Lower leg skin (tissue), 4 donors: ENCODE measurements around the gene NFX1. TPM values are rescaled to one million over a fixed set of nuclear protein-coding genes. Genes with fewer than 3 reads are reported as not detected.

Experiments
- DNase-seq, 2 donors: peaks; one replicate each; pipeline ENCODE4 v3.0.0-alpha.2; 2019; ENCODE audit warnings: low spot score in 2 of 2
- H3K4me3 ChIP-seq: fragments of 200-600 bp; sonication (generic); 2 replicates; pipeline ENCODE4 v1.5.1; 2017; ENCODE audit warnings: mild to moderate bottlenecking, low read depth; ENCODE audit not compliant: poor library complexity, severe bottlenecking
- POLR2A ChIP-seq, 2 donors: fragments of 450-650 bp; IDR thresholded peaks; one replicate each; pipeline ENCODE4 v1.6.1; 2016 to 2017; ENCODE audit warnings: antibody characterized with exemption in 2 of 2, mild to moderate bottlenecking in 1 of 2, moderate library complexity in 1 of 2
- WGBS, 2 donors: methylation state at CpG; one replicate each; pipeline ENCODE4 v1.1.5; 2018; 5-methylcytosine and 5-hydroxymethylcytosine counted together
- intact Hi-C: fragments of 100-400 bp; cut with DNase I; formaldehyde crosslinking; loops from one replicate; pipeline ENCODE4 v1.15.0; 2023; ENCODE audit warnings: low total_unique reads
- total RNA-seq, 4 donors: library from RNA; depleted of rRNA; stranded (reverse); fragments of >200 nt; gene quantifications; one replicate each; pipeline ENCODE4 v1.1.0, GENCODE V29; 2016
- TF ChIP-seq, protein P1 (sequence below), 3 donors: fragments of 450-650 bp; IDR thresholded peaks; one replicate each; pipeline ENCODE4 v1.5.1; 2016; ENCODE audit warnings: antibody characterized with exemption in 3 of 3, mild to moderate bottlenecking in 3 of 3, moderate library complexity in 2 of 3

Gene NFX1
- total RNA-seq, 4 donors from 2014 or later, result 39.3 to 53.6 (median 47.1) TPM

DNA sequence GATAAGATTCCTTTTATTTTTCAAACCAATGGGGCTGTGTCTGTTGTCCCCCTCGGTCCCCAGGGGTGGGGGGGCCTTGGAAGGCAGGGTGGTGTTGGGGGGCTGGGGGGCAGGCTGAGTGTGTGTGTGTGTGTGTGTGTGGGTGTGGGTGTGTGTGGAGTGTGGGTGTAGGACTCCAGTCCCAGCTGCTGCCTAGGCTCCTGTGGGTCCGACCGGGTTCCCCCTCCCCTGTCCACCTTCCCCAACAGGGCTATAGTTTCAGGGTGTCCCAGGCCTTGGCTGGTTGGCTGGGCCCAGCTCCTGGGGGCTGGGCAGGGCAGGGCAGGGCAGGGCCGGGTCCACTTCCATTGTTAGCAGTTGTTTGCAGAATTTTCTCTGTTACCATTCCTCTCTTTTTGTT, 2.1 kb upstream of the NFX1 start:
- TF ChIP-seq POLR2A (IDR thresholded peaks at IDR 0.05), result no peak
- TF ChIP-seq, protein P1, sequence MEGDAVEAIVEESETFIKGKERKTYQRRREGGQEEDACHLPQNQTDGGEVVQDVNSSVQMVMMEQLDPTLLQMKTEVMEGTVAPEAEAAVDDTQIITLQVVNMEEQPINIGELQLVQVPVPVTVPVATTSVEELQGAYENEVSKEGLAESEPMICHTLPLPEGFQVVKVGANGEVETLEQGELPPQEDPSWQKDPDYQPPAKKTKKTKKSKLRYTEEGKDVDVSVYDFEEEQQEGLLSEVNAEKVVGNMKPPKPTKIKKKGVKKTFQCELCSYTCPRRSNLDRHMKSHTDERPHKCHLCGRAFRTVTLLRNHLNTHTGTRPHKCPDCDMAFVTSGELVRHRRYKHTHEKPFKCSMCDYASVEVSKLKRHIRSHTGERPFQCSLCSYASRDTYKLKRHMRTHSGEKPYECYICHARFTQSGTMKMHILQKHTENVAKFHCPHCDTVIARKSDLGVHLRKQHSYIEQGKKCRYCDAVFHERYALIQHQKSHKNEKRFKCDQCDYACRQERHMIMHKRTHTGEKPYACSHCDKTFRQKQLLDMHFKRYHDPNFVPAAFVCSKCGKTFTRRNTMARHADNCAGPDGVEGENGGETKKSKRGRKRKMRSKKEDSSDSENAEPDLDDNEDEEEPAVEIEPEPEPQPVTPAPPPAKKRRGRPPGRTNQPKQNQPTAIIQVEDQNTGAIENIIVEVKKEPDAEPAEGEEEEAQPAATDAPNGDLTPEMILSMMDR (IDR thresholded peaks at IDR 0.05), result no peak
- WGBS, 2 donors, result 81% methylated on average over 4 of the region's 4 CpGs
- DNase-seq, result no peak
- no peak overlapping the region for H3K4me3 ChIP-seq
- intact Hi-C loops, result loop anchor here (10.0 kb wide), 1 partner anchor 177 kb away; no protein-coding TSS in a partner anchor

DNA sequence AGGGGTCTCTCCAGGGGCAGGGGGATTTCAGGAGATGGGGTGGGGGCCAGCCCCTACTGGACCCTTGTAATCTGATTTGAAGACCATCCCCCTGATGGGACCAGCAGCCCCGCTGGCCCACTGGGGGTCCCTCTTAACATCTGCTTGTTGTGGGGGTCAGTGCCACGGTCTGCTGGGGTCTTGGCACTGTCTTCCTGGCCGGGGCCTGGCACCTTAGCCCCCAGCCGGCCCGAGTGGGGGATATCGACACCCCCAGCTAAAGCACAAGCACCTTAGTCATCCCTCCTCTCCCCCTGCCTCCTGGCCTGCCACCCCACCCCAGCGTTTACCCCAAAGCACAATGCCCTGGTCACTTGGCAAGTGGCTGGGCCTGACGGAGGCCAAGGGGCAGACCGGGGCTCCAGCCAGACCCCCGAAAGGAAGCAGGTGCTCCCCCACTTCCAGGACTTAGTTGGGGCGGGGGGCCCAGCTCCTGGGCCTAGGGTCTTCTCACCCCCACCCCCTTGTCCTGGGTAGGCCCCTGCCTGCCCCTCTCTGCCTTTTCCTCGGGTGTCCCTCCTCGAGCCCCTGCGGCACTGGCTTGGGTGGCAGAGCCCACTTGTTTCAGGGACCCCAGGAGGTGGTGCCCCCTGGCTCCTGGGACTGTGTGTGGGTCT, 1.4 kb upstream of the NFX1 start:
- intact Hi-C loops, result loop anchor here (10.0 kb wide), 1 partner anchor 176 kb away; no protein-coding TSS in a partner anchor
- H3K4me3 ChIP-seq, result no peak overlapping the region
- TF ChIP-seq, protein P1 (IDR thresholded peaks at IDR 0.05), result no peak
- no peak for TF ChIP-seq POLR2A (IDR thresholded peaks at IDR 0.05)
- 70 to 82% methylated on average over 12 to 13 of the region's 14 CpGs for WGBS, 2 donors
- no peak for DNase-seq

DNA sequence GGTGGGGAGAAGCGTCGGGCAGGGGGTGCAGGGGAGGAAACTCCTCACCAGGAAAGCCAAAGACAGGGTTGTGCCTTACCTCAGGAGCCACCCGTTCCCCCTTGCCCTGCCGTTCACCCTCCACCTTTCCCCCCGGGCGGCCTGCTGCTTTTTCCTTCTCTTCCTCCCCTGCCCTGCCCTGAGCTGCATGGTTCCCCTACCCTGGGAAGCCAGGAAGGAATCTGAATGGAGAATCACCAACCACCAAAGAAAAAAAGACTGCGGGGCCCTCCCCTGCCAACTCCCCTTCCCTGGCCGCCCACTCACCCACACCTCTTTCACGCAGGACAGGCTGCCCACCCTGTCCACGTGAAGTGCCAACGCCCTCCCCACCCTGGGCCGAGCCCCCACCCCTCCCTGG, 820 bp upstream of the NFX1 start:
- peak; percentile 26 to 87 for DNase-seq
- intact Hi-C loops, result loop anchor here (10.0 kb wide), 1 partner anchor 175 kb away; no protein-coding TSS in a partner anchor
- no peak for TF ChIP-seq POLR2A (IDR thresholded peaks at IDR 0.05)
- TF ChIP-seq, protein P1 (IDR thresholded peaks at IDR 0.05), result no peak
- WGBS, 2 donors, result 3 to 9% methylated on average over 11 to 12 of the region's 12 CpGs
- no peak overlapping the region for H3K4me3 ChIP-seq

DNA sequence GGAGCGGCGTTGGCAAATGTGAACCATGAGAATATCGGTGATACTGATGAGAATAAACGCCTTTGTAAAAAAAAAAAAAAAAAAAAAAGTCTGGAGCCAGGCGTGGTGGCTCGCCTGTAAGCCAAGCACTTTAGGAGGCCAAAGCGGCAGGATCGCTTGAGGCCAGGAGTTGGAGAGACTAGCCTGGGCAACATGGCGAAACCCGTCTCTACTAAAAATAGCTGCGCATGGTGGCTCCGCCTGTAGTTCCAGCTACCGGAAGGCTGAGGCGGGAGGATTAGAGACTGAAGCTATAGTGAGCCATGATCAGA, 425 bp upstream of the NFX1 start:
- 0% methylated on average over 14 of the region's 14 CpGs for WGBS, 2 donors
- no peak for DNase-seq
- intact Hi-C loops, result loop anchor here (10.0 kb wide), 1 partner anchor 175 kb away; no protein-coding TSS in a partner anchor
- peak overlapping the region; percentile 41 for H3K4me3 ChIP-seq
- TF ChIP-seq POLR2A (IDR thresholded peaks at IDR 0.05), result no peak
- TF ChIP-seq, protein P1 (IDR thresholded peaks at IDR 0.05), result no peak

DNA sequence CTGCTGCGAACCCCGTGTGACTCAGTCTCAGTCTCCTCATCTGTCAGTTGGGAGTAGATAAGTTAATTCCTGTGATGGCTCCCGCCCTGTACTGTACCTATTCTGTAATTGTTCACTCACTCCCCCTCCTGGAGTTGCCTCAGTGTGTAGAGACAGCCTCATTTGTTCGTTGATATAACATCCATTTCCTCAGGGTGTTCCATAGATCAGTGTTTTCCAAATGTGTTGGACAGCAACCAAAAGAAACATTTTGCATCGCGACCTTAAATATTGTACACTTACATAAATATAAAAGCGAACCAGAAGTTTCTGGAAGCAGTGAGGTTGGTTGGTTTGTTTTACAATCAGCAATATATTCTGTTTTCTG, 698 bp downstream of the NFX1 start:
- peak overlapping the region; percentile 68 for H3K4me3 ChIP-seq
- TF ChIP-seq POLR2A (IDR thresholded peaks at IDR 0.05), result no peak
- TF ChIP-seq, protein P1 (IDR thresholded peaks at IDR 0.05), result no peak
- intact Hi-C loops, result no loop called here
- no peak for DNase-seq
- 6 to 13% methylated on average over 7 of the region's 7 CpGs for WGBS, 2 donors

DNA sequence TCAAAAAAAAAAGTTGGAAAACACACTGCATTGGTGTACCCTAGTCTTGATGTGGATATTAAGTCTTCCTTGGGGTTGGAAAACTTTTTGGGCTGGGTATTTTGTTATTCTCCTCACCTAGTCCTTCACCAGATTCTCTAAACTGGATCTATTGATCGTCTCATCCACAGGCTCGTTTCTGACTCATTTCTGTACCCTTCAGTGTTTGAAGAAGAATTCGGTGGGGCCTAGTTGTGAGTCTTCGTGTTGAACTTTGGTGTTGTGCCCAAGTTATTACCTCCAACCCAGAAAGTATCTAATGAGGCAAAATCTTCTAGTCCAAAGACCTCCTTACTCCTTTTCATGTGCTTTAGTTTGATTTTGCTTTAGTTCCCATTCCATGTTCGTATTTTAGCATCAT, 1.6 kb downstream of the NFX1 start:
- intact Hi-C loops, result no loop called here
- H3K4me3 ChIP-seq, result no peak overlapping the region
- WGBS, 2 donors, result 83 to 86% methylated on average over 5 of the region's 5 CpGs
- TF ChIP-seq, protein P1 (IDR thresholded peaks at IDR 0.05), result no peak
- TF ChIP-seq POLR2A (IDR thresholded peaks at IDR 0.05), result no peak
- DNase-seq, result no peak
